Spleen (tissue), 11 donors: ENCODE results near the gene ALX4. TPM values are rescaled to one million over a fixed set of nuclear protein-coding genes. Genes with fewer than 3 reads are reported as not detected.

Experiments used
- DNase-seq: peaks from one replicate; pipeline ENCODE4 v3.0.0-alpha.2; 2020
- H3K27ac ChIP-seq, 8 donors: fragments of 200-600 bp; sonication (generic) in 7 of 8; 1 replicate in 4 of 8; 2 replicates in 4 of 8; pipeline versions ENCODE4 v1.5.0 to v1.8.0; 2016 to 2021; ENCODE audit warnings: inconsistent platforms in 4 of 8, mild to moderate bottlenecking in 4 of 8, moderate library complexity in 1 of 8
- H3K27me3 ChIP-seq, 7 donors: fragments of 200-600 bp; sonication (generic) in 6 of 7; replicated peaks in 1 of 7; 1 replicate in 4 of 7; 2 replicates in 3 of 7; pipeline versions ENCODE4 v1.5.0 to v1.8.0; 2016 to 2021; ENCODE audit warnings: inconsistent platforms in 3 of 7, mild to moderate bottlenecking in 1 of 7
- H3K36me3 ChIP-seq, 6 donors: fragments of 200-600 bp; sonication (generic) in 5 of 6; 1 replicate in 4 of 6; 2 replicates in 2 of 6; pipeline versions ENCODE4 v1.5.0 to v1.8.0; 2016 to 2021; ENCODE audit warnings: inconsistent platforms in 2 of 6
- H3K4me1 ChIP-seq, 6 donors: fragments of 200-600 bp; sonication (generic) in 5 of 6; 1 replicate in 3 of 6; 2 replicates in 3 of 6; pipeline versions ENCODE4 v1.5.0 to v1.8.0; 2016 to 2021; ENCODE audit warnings: inconsistent platforms in 3 of 6
- H3K4me3 ChIP-seq, 8 donors: fragments of 200-600 bp; sonication (generic) in 7 of 8; 1 replicate in 4 of 8; 2 replicates in 4 of 8; pipeline versions ENCODE4 v1.5.0 to v1.8.0; 2016 to 2021; ENCODE audit warnings: inconsistent platforms in 4 of 8, mild to moderate bottlenecking in 4 of 8, moderate library complexity in 2 of 8
- H3K9me3 ChIP-seq, 8 donors: fragments of 200-600 bp; sonication (generic) in 7 of 8; 1 replicate in 4 of 8; 2 replicates in 4 of 8; pipeline versions ENCODE4 v1.5.0 to v1.8.0; 2016 to 2021; ENCODE audit warnings: inconsistent platforms in 4 of 8
- CTCF ChIP-seq, 11 experiments: fragments of 200-600 bp in 7 of 11; fragments of 450-650 bp in 4 of 11; sonication (generic) in 4 of 11; IDR thresholded peaks in 8 of 11; conservative IDR thresholded peaks in 3 of 11; 1 replicate in 7 of 11; 2 replicates in 4 of 11; pipeline versions ENCODE4 v1.4.0 to v1.8.0; 2016 to 2021; ENCODE audit warnings: antibody characterized with exemption in 11 of 11, inconsistent platforms in 4 of 11, mild to moderate bottlenecking in 1 of 11
- POLR2A ChIP-seq, 3 donors: fragments of 450-650 bp; IDR thresholded peaks; one replicate each; pipeline ENCODE4 v1.5.1; 2017; ENCODE audit warnings: antibody characterized with exemption in 3 of 3, mild to moderate bottlenecking in 1 of 3
- POLR2AphosphoS5 ChIP-seq, 3 donors: sonication (generic); formaldehyde crosslinking; IDR thresholded peaks; one replicate each; pipeline ENCODE4 v1.5.1; 2017; ENCODE audit warnings: antibody characterized with exemption in 3 of 3
- WGBS, 5 donors: extraction: QIAGEN DNeasy Blood & Tissue Kit in 3 of 5; methylation state at CpG; one replicate each; pipeline versions ENCODE4 v1.1.5 to v1.1.7; 2013 to 2018; 5-methylcytosine and 5-hydroxymethylcytosine counted together
- intact Hi-C: fragments of 100-400 bp; cut with DNase I; formaldehyde crosslinking; loops from one replicate; pipeline ENCODE4 v1.15.0; 2023; ENCODE audit warnings: low total_unique reads
- polyA plus RNA-seq, 3 donors: library from polyadenylated mRNA; stranded (reverse); fragments of 200-250 nt; gene quantifications; one replicate each; pipeline ENCODE4 v1.2.1, GENCODE V29; 2013
- total RNA-seq, 7 donors: library from RNA; depleted of rRNA in 3 of 7; stranded (reverse); fragments of >200 nt in 3 of 7; fragmentation: NEBNext Ultra II Directional in 4 of 7; extraction: Animal tissue kit (Norgen Biotek cat#: 25700) in 4 of 7; gene quantifications; one replicate each; pipeline versions ENCODE4 v1.1.0 to v1.2.1, GENCODE V29; 2016 to 2021
- donor health status: healthy with polysubstance abuse.
- donor health status: DM: no; HTN: no; CAD: no; lungs with moderate emphysema.
- donor health status: DM: no; HTN: no; CAD: no.
- donor health status: Bipolar disorder and iron deficiency.
- donor health status: healthy.
- donor health status: DM: no; HTN: no; CAD: no.
- donor health status: DM: yes; HTN: yes; CAD: no.

The ALX4 gene
- total and polyA plus RNA-seq, 10 donors, result 0.11 TPM; not detected in 9

DNA sequence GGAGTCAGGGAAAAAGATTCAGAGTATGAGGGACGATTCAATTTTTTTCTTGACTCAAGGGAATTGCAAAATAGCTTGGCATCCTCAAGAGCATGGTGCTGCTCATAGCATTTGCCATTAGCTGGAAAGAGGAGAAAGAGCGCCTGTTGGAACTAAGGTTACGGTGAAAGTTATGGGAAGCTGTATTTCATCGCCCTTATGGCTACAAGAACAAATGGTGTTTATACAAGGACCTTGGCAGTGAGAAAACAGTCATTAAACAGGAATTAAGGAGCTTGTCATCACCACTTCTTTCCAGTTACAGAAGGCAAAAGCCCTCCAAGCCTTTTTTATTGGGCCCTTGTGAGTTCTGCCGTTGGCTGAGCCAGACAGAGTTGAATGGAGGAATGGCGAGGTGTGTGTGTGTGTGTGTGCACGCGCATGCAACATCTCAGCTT is 74.2 kb downstream of the ALX4 start:
- TF ChIP-seq CTCF (IDR thresholded peaks at IDR 0.05 in 8 of 11, conservative IDR thresholded peaks at IDR 0.05 in 3 of 11), result no peak
- TF ChIP-seq POLR2A (IDR thresholded peaks at IDR 0.05), result no peak
- no peak for TF ChIP-seq POLR2AphosphoS5 (IDR thresholded peaks at IDR 0.05)

GRCh38 chr11:44229624-44230023 is 80.3 kb downstream of the ALX4 start:
- no peaks in the 10 kb centered on the region for H3K4me1 ChIP-seq
- no peaks in the 10 kb centered on the region for H3K9me3 ChIP-seq
- TF ChIP-seq POLR2AphosphoS5 (IDR thresholded peaks at IDR 0.05) (no peak), POLR2A (IDR thresholded peaks at IDR 0.05) (no peak), CTCF (IDR thresholded peaks at IDR 0.05 in 8 of 11, conservative IDR thresholded peaks at IDR 0.05 in 3 of 11) (no peak)
- whole genome bisulfite sequencing, 5 donors, result 90 to 98% (median 93%) methylated on average over 3 of the region's 3 CpGs
- H3K4me3 ChIP-seq, result no peak overlapping the region
- intact Hi-C loops, result no loop called here
- no peak overlapping the region for H3K27ac ChIP-seq
- DNase-seq, result no peak
- no peaks in the 10 kb centered on the region for H3K27me3 ChIP-seq
- peaks cover 0 to 43% (median 3%) of the 10 kb centered on the region in 6 donors for H3K36me3 ChIP-seq

More for the DNA sequence above, 74.2 kb downstream of the ALX4 start:
- Histone ChIP-seq H3K4me1 (no peaks in the 10 kb centered on the region), H3K9me3 (no peaks in the 10 kb centered on the region), H3K27me3 (no peaks in the 10 kb centered on the region), H3K4me3 (no peak overlapping the region), H3K36me3 (peaks cover 0 to 81% (median 19%) of the 10 kb centered on the region in 6 donors), H3K27ac (no peak overlapping the region)
- intact Hi-C loops, result no loop called here
- no peak for DNase-seq
- WGBS, 5 donors, result 92 to 96% (median 95%) methylated on average over 8 of the region's 8 CpGs

GRCh38 chr11:44229098-44229497 is 80.8 kb downstream of the ALX4 start:
- Histone ChIP-seq H3K27ac (no peak overlapping the region), H3K9me3 (no peaks in the 10 kb centered on the region), H3K27me3 (no peaks in the 10 kb centered on the region), H3K4me3 (no peak overlapping the region), H3K36me3 (peaks cover 0 to 38% (median 3%) of the 10 kb centered on the region in 6 donors), H3K4me1 (no peaks in the 10 kb centered on the region)
- intact Hi-C loops, result no loop called here
- 91 to 99% (median 95%) methylated on average over 4 of the region's 4 CpGs for WGBS, 5 donors
- TF ChIP-seq POLR2A (IDR thresholded peaks at IDR 0.05) (no peak), CTCF (IDR thresholded peaks at IDR 0.05 in 8 of 11, conservative IDR thresholded peaks at IDR 0.05 in 3 of 11) (no peak), POLR2AphosphoS5 (IDR thresholded peaks at IDR 0.05) (no peak)
- no peak for DNase-seq

GRCh38 chr11:44228379-44228778 is 81.6 kb downstream of the ALX4 start:
- intact Hi-C loops, result no loop called here
- no peaks in the 10 kb centered on the region for H3K4me1 ChIP-seq

More at GRCh38 chr11:44228379-44228778, 81.6 kb downstream of the ALX4 start:
- 85 to 94% (median 91%) methylated on average over 6 of the region's 6 CpGs for WGBS, 5 donors
- Histone ChIP-seq H3K27me3 (no peaks in the 10 kb centered on the region), H3K27ac (no peak overlapping the region), H3K9me3 (no peaks in the 10 kb centered on the region), H3K36me3 (peaks cover 0 to 33% (median 3%) of the 10 kb centered on the region in 6 donors), H3K4me3 (no peak overlapping the region)
- no peak for TF ChIP-seq POLR2A (IDR thresholded peaks at IDR 0.05)
- no peak for TF ChIP-seq POLR2AphosphoS5 (IDR thresholded peaks at IDR 0.05)
- TF ChIP-seq CTCF (IDR thresholded peaks at IDR 0.05 in 8 of 11, conservative IDR thresholded peaks at IDR 0.05 in 3 of 11), result no peak
- no peak for DNase-seq
